Smooth muscle cell (in vitro differentiated cells): Measurements from ENCODE around the gene POU2AF3. TPM values are rescaled to one million over a fixed set of nuclear protein-coding genes. Genes with fewer than 3 reads are reported as not detected.

Experiments
- DNase-seq: peaks from one replicate; lab custom pipeline; 2025; ENCODE audit not compliant: unreplicated experiment; lab: John Stamatoyannopoulos, UW
- H2AFZ ChIP-seq: fragments of 200-600 bp; sonication (generic); 2 replicates; pipeline ENCODE4 v1.6.0; 2016; ENCODE audit warnings: antibody characterized with exemption, low read depth, mild to moderate bottlenecking
- H3F3A ChIP-seq: fragments of 200-600 bp; sonication (generic); 2 replicates; pipeline ENCODE4 v1.6.0; 2017; ENCODE audit warnings: antibody characterized with exemption, low read depth
- H3K27ac ChIP-seq: fragments of 200-600 bp; sonication (generic); 2 replicates; pipeline ENCODE4 v1.5.1; 2016; ENCODE audit warnings: low read depth, mild to moderate bottlenecking
- H3K27me3 ChIP-seq: fragments of 200-600 bp; sonication (generic); 2 replicates; pipeline ENCODE4 v1.6.1; 2016; ENCODE audit warnings: low read depth, mild to moderate bottlenecking
- H3K36me3 ChIP-seq: fragments of 200-600 bp; sonication (generic); 2 replicates; pipeline ENCODE4 v1.5.1; 2016; ENCODE audit warnings: low read depth
- H3K4me1 ChIP-seq: fragments of 200-600 bp; sonication (generic); 2 replicates; pipeline ENCODE4 v1.5.1; 2016; ENCODE audit warnings: low read depth
- H3K4me2 ChIP-seq: fragments of 200-600 bp; sonication (generic); 2 replicates; pipeline ENCODE4 v1.6.0; 2016; ENCODE audit warnings: mild to moderate bottlenecking
- H3K4me3 ChIP-seq: fragments of 200-600 bp; sonication (generic); 2 replicates; pipeline ENCODE4 v1.5.1; 2016; ENCODE audit warnings: mild to moderate bottlenecking
- H3K79me2 ChIP-seq: fragments of 200-600 bp; sonication (generic); 2 replicates; pipeline ENCODE4 v1.6.0; 2016; ENCODE audit warnings: low read depth, mild to moderate bottlenecking
- H3K9ac ChIP-seq: fragments of 200-600 bp; sonication (generic); 2 replicates; pipeline ENCODE4 v1.6.0; 2016; ENCODE audit warnings: low read depth
- H3K9me3 ChIP-seq: fragments of 200-600 bp; sonication (generic); replicated peaks from 2 replicates; pipeline ENCODE4 v1.5.1; 2016; ENCODE audit warnings: low read depth
- H4K20me1 ChIP-seq: fragments of 200-600 bp; sonication (generic); 2 replicates; pipeline ENCODE4 v1.6.0; 2016; ENCODE audit warnings: low read depth
- CTCF ChIP-seq: fragments of 200-600 bp; sonication (generic); IDR thresholded peaks from 2 replicates; pipeline ENCODE4 v1.5.1; 2017; ENCODE audit warnings: borderline replicate concordance, mild to moderate bottlenecking, antibody characterized with exemption; ENCODE audit not compliant: insufficient read depth, poor library complexity, severe bottlenecking
- WGBS: methylation state at CpG from one replicate; pipeline ENCODE4 v1.1.7; 2016; ENCODE audit warnings: low lambda C conversion rate; 5-methylcytosine and 5-hydroxymethylcytosine counted together
- polyA plus RNA-seq: library from polyadenylated mRNA; unstranded; fragments of >200 nt; fragmentation: Nextera tagmentation; extraction: Ambion mirVana; gene quantifications from 2 replicates; pipeline ENCODE4 v1.2.1, GENCODE V29; 2016
- total RNA-seq: library from RNA; depleted of rRNA; stranded (reverse); fragments of >200 nt; gene quantifications from 2 replicates; pipeline ENCODE4 v1.2.3, GENCODE V29; 2014

The POU2AF3 gene
- total and polyA plus RNA-seq, 2 experiments from 2014 or later = not detected

- 79% methylated on average over 6 of the region's 6 CpGs for WGBS
- Histone ChIP-seq H3K27me3 (no peaks in the 10 kb centered on the region), H3K9me3 (no peaks in the 10 kb centered on the region), H2AFZ (no peak overlapping the region), H3K4me3 (no peak overlapping the region), H3F3A (no peaks in the 10 kb centered on the region), H3K79me2 (no peaks in the 10 kb centered on the region), H4K20me1 (no peaks in the 10 kb centered on the region), H3K9ac (no peak overlapping the region), H3K27ac (peak overlapping the region; percentile 52), H3K4me2 (peak overlapping the region; percentile 0), H3K4me1 (no peaks in the 10 kb centered on the region), H3K36me3 (no peaks in the 10 kb centered on the region)
- no peak for DNase-seq
- TF ChIP-seq CTCF = no peak
These were observed 48.8 kb downstream of the POU2AF3 start for GRCh38 chr11:111347002-111347722.

- H3K9me3 ChIP-seq = no peaks in the 10 kb centered on the region
- H3K9ac ChIP-seq = no peak overlapping the region
- H3K4me3 ChIP-seq = no peak overlapping the region
- DNase-seq = no peak
- no peaks in the 10 kb centered on the region for H4K20me1 ChIP-seq
- H3K27me3 ChIP-seq = no peaks in the 10 kb centered on the region
- peak overlapping the region; percentile 52 for H3K27ac ChIP-seq
- 55% methylated on average over 3 of the region's 3 CpGs for WGBS
- no peak overlapping the region for H2AFZ ChIP-seq
- TF ChIP-seq CTCF = no peak
- H3F3A ChIP-seq = no peaks in the 10 kb centered on the region
- no peaks in the 10 kb centered on the region for H3K4me1 ChIP-seq
- H3K79me2 ChIP-seq = no peaks in the 10 kb centered on the region
- H3K36me3 ChIP-seq = no peaks in the 10 kb centered on the region
- peak overlapping the region; percentile 0 for H3K4me2 ChIP-seq
These were observed 49.4 kb downstream of the POU2AF3 start for GRCh38 chr11:111347723-111348115.

- Histone ChIP-seq H3K79me2 (no peaks in the 10 kb centered on the region), H3K4me2 (peak overlapping the region; percentile 0), H3F3A (no peaks in the 10 kb centered on the region), H3K9ac (no peak overlapping the region), H4K20me1 (no peaks in the 10 kb centered on the region), H3K9me3 (no peaks in the 10 kb centered on the region), H3K36me3 (no peaks in the 10 kb centered on the region), H3K4me3 (no peak overlapping the region), H3K27me3 (no peaks in the 10 kb centered on the region), H3K27ac (no peak overlapping the region), H3K4me1 (no peaks in the 10 kb centered on the region), H2AFZ (no peak overlapping the region)
- no peak for TF ChIP-seq CTCF
- no peak for DNase-seq
- 72% methylated on average over 3 of the region's 3 CpGs for WGBS
These were observed 49.8 kb downstream of the POU2AF3 start for GRCh38 chr11:111348147-111348546.

- H3F3A ChIP-seq = no peaks in the 10 kb centered on the region
- H4K20me1 ChIP-seq = no peaks in the 10 kb centered on the region
- no peak for DNase-seq
- H2AFZ ChIP-seq = no peak overlapping the region
- no peak overlapping the region for H3K9ac ChIP-seq
- H3K27ac ChIP-seq = no peak overlapping the region
- 89% methylated on average over 2 of the region's 2 CpGs for WGBS
- no peak overlapping the region for H3K4me2 ChIP-seq
- H3K9me3 ChIP-seq = no peaks in the 10 kb centered on the region
- H3K79me2 ChIP-seq = no peaks in the 10 kb centered on the region
- H3K36me3 ChIP-seq = no peaks in the 10 kb centered on the region
- H3K27me3 ChIP-seq = no peaks in the 10 kb centered on the region
- H3K4me3 ChIP-seq = no peak overlapping the region
- no peak for TF ChIP-seq CTCF
- no peaks in the 10 kb centered on the region for H3K4me1 ChIP-seq
These were observed 50.9 kb downstream of the POU2AF3 start for GRCh38 chr11:111349191-111349695.
